B cell (primary cell): ENCODE data around the gene FAM107B. TPM values are rescaled to one million over a fixed set of nuclear protein-coding genes. Genes with fewer than 3 reads are reported as not detected.

Source experiments
- ATAC-seq: fragments of 200-7000 bp; cut with Tn5 transposase; one replicate; pipeline ENCODE4 v1.10.0; 2021; ENCODE audit warnings: low read depth, mild to moderate bottlenecking, moderate number of reproducible peaks, moderate library complexity
- CTCF ChIA-PET: fragments of 350-600 bp; sonication (Branson Sonifier 250); formaldehyde crosslinking; loops from one replicate; lab custom pipeline; 2021; ENCODE audit warnings: antibody characterized with exemption, inconsistent platforms; lab: Charles Lee
- POLR2A ChIA-PET: fragments of 350-600 bp; sonication (Branson Sonifier 250); formaldehyde crosslinking; loops from one replicate; lab custom pipeline; 2021; ENCODE audit warnings: antibody characterized with exemption; lab: Charles Lee
- DNase-seq: peaks from one replicate; pipeline ENCODE4 v3.0.0; 2013
- H2AFZ ChIP-seq: 2 replicates; pipeline ENCODE4 v1.6.1; 2012; ENCODE audit warnings: mild to moderate bottlenecking, low read depth, low read length; ENCODE audit not compliant: insufficient read depth, poor library complexity, severe bottlenecking
- H3K27ac ChIP-seq, 2 donors: 1 replicate in 1 of 2; 2 replicates in 1 of 2; pipeline ENCODE4 v1.5.1; 2012 to 2013; ENCODE audit warnings: low read length in 2 of 2, mild to moderate bottlenecking in 2 of 2, moderate library complexity in 1 of 2
- H3K27me3 ChIP-seq, 4 experiments: fragments of 200-600 bp in 1 of 4; sonication (generic) in 1 of 4; replicated peaks in 1 of 4; 1 replicate in 2 of 4; 2 replicates in 2 of 4; pipeline versions ENCODE4 v1.6.1 to v1.7.0; 2013 to 2016; ENCODE audit warnings: low read length in 3 of 4, mild to moderate bottlenecking in 2 of 4, mixed read lengths in 1 of 4, moderate library complexity in 1 of 4; ENCODE audit not compliant: insufficient read depth in 4 of 4, control insufficient read depth in 3 of 4; ENCODE audit errors: control extremely low read depth in 1 of 4
- H3K36me3 ChIP-seq, 2 experiments: replicated peaks in 1 of 2; 1 replicate in 1 of 2; 2 replicates in 1 of 2; pipeline versions ENCODE4 v1.6.1 to v1.7.1; 2013; ENCODE audit warnings: low read length in 1 of 2; ENCODE audit not compliant: insufficient read depth in 2 of 2, control insufficient read depth in 1 of 2; ENCODE audit errors: control extremely low read depth in 1 of 2, extremely low read depth in 1 of 2
- H3K4me1 ChIP-seq, 2 donors: fragments of 200-600 bp in 1 of 2; sonication (generic) in 1 of 2; 1 replicate in 1 of 2; 2 replicates in 1 of 2; pipeline versions ENCODE4 v1.5.1 to v1.6.1; 2013 to 2017; ENCODE audit warnings: low read length in 2 of 2; ENCODE audit not compliant: control insufficient read depth in 2 of 2, insufficient read depth in 2 of 2
- H3K4me2 ChIP-seq: replicated peaks from 2 replicates; pipeline ENCODE3; 2012; ENCODE audit warnings: mild to moderate bottlenecking, low read depth, low read length; ENCODE audit not compliant: poor library complexity, severe bottlenecking
- H3K4me3 ChIP-seq, 5 experiments: fragments of 200-600 bp in 1 of 5; sonication (generic) in 1 of 5; 1 replicate in 3 of 5; 2 replicates in 2 of 5; pipeline versions ENCODE4 v1.5.1 to v1.7.0; 2011 to 2016; ENCODE audit warnings: low read length in 4 of 5, mild to moderate bottlenecking in 4 of 5, low read depth in 2 of 5, control low read depth in 1 of 5, moderate library complexity in 1 of 5; ENCODE audit not compliant: insufficient read depth in 1 of 5; ENCODE audit errors: control extremely low read depth in 1 of 5, extremely low read depth in 1 of 5
- H3K79me2 ChIP-seq: fragments of 200-600 bp; sonication (generic); one replicate; pipeline ENCODE4 v1.6.0; 2016; ENCODE audit warnings: low read length; ENCODE audit not compliant: control insufficient read depth, insufficient read depth
- H3K9ac ChIP-seq: fragments of 200-600 bp; sonication (generic); 2 replicates; pipeline ENCODE4 v1.6.1; 2017; ENCODE audit warnings: mild to moderate bottlenecking, low read length, moderate library complexity
- H3K9me3 ChIP-seq, 3 donors: one replicate each; pipeline versions ENCODE4 v1.6.1 to v1.7.1; 2013; ENCODE audit warnings: low read length in 2 of 3; ENCODE audit not compliant: control insufficient read depth in 2 of 3, insufficient read depth in 1 of 3; ENCODE audit errors: control extremely low read depth in 1 of 3
- H4K20me1 ChIP-seq: 2 replicates; pipeline ENCODE4 v1.6.0; 2012; ENCODE audit warnings: mild to moderate bottlenecking, low read length; ENCODE audit not compliant: insufficient read depth, control insufficient read depth, poor library complexity, severe bottlenecking
- H3K27ac Mint-ChIP-seq: one replicate; pipeline ENCODE4 v1.8.0; 2021; ENCODE audit warnings: mixed read lengths
- H3K27me3 Mint-ChIP-seq: one replicate; pipeline ENCODE4 v1.8.0; 2021; ENCODE audit warnings: mixed read lengths
- H3K4me1 Mint-ChIP-seq: one replicate; pipeline ENCODE4 v1.8.0; 2021; ENCODE audit warnings: mixed read lengths
- H3K4me3 Mint-ChIP-seq: one replicate; pipeline ENCODE4 v1.8.0; 2021; ENCODE audit warnings: mixed read lengths
- H3K9me3 Mint-ChIP-seq: one replicate; pipeline ENCODE4 v1.8.0; 2022; ENCODE audit warnings: mixed read lengths; ENCODE audit not compliant: insufficient read depth
- CTCF ChIP-seq: fragments of 200-600 bp; IDR thresholded peaks from one replicate; pipeline ENCODE4 v1.8.0; 2022; ENCODE audit warnings: antibody characterized with exemption, mild to moderate bottlenecking
- EZH2 ChIP-seq: IDR thresholded peaks from 2 replicates; pipeline ENCODE4 v1.6.1; 2012; ENCODE audit warnings: borderline replicate concordance, low read depth, mild to moderate bottlenecking, moderate library complexity, low read length; ENCODE audit not compliant: insufficient read depth, poor library complexity, severe bottlenecking
- WGBS: methylation state at CpG from one replicate; pipeline ENCODE4 v1.1.5; 2013; ENCODE audit warnings: missing lambda C conversion rate; ENCODE audit not compliant: insufficient coverage; 5-methylcytosine and 5-hydroxymethylcytosine counted together
- intact Hi-C: fragments of 100-400 bp; cut with micrococcal nuclease; formaldehyde crosslinking; loops from one replicate; pipeline ENCODE4 v1.10.0; 2022
- polyA plus RNA-seq: library from polyadenylated mRNA; depleted of rRNA; stranded (reverse); fragments of >200 nt; gene quantifications from 2 replicates; pipeline ENCODE4 v1.2.3, GENCODE V29; 2012
- total RNA-seq, 2 donors: library from RNA; stranded (reverse); fragments of 120-200 nt in 1 of 2; gene quantifications; 1 replicate in 1 of 2; 2 replicates in 1 of 2; pipeline versions ENCODE4 v1.2.3 to v1.2.4, GENCODE V29; 2013 to 2022

Gene FAM107B
- total and polyA plus RNA-seq, 2 donors (not counting 1 experiment from before 2014, with no cell fraction given): 31.9 to 318 TPM

DNA sequence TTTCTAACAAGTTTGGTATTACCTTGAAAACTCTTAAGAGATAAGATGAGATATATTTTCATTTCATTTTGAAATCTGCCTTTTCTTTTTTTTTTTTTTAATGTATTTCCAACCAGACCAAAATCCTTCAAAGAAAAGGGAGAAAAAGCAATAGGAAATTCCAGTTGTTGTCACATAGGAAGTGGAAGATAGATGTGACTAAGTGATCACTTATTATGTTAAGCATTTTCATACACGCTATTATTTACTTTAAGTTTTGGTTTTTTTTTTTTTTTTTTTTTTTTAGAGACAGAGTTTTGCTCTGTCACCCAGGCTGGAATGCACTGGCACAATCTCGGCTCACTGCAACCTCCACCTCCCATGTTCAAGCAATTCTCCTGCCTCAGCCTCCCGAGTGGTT, 246.8 kb downstream of the FAM107B start:
- peaks cover 84% of the 10 kb centered on the region for H3K79me2 ChIP-seq
- no peak overlapping the region for H3K4me3 Mint-ChIP-seq

More for the DNA sequence above, 246.8 kb downstream of the FAM107B start:
- Mint-ChIP-seq H3K4me1 (peaks cover 29% of the 10 kb centered on the region), H3K9me3 (no peaks in the 10 kb centered on the region), H3K27ac (no peak overlapping the region), H3K27me3 (no peaks in the 10 kb centered on the region)
- TF ChIP-seq EZH2 (no peak), CTCF (no peak)
- Histone ChIP-seq H4K20me1 (peaks cover 84% of the 10 kb centered on the region), H3K4me1 (peaks cover 0 to 5% of the 10 kb centered on the region in 2 donors), H3K4me3 (no peak overlapping the region), H2AFZ (no peak overlapping the region), H3K27me3 (no peaks in the 10 kb centered on the region), H3K4me2 (no peak overlapping the region), H3K9me3 (peaks cover 0 to 1% (median 0%) of the 10 kb centered on the region in 3 donors), H3K36me3 (peaks cover 22 to 59% of the 10 kb centered on the region in 2 experiments), H3K9ac (no peak overlapping the region), H3K27ac (no peak overlapping the region)
- DNase-seq (no peak), ATAC-seq (no peak)
- intact Hi-C loops: no loop called here
- WGBS: 75% methylated on average over 2 of the region's 3 CpGs
- ChIA-PET CTCF (no interaction called here), POLR2A (no interaction called here)
